Transverse colon (tissue), 4 donors: ENCODE measurements around the gene PRKCG. TPM values are rescaled to one million over a fixed set of nuclear protein-coding genes. Genes with fewer than 3 reads are reported as not detected.

Experiments
- DNase-seq: peaks from one replicate; pipeline ENCODE4 v3.0.0-alpha.2; 2019
- H3K27ac ChIP-seq, 4 donors: fragments of 200-600 bp; sonication (generic); 2 replicates each; pipeline ENCODE4 v1.5.1; 2016 to 2018; ENCODE audit warnings: inconsistent platforms in 4 of 4
- H3K27me3 ChIP-seq: fragments of 200-600 bp; sonication (generic); 2 replicates; pipeline ENCODE4 v1.5.1; 2017; ENCODE audit warnings: inconsistent platforms
- H3K36me3 ChIP-seq, 4 donors: fragments of 200-600 bp; sonication (generic); 2 replicates each; pipeline ENCODE4 v1.5.1; 2017 to 2019; ENCODE audit warnings: inconsistent platforms in 4 of 4
- H3K4me1 ChIP-seq, 4 donors: fragments of 200-600 bp; sonication (generic); 2 replicates each; pipeline ENCODE4 v1.5.1; 2017 to 2020; ENCODE audit warnings: inconsistent platforms in 4 of 4
- H3K4me3 ChIP-seq, 4 donors: fragments of 200-600 bp; sonication (generic); 1 replicate in 1 of 4; 2 replicates in 3 of 4; pipeline versions ENCODE4 v1.5.1 to v1.6.1; 2017 to 2019; ENCODE audit warnings: inconsistent platforms in 4 of 4
- H3K9me3 ChIP-seq, 2 donors: fragments of 200-600 bp; sonication (generic); 2 replicates each; pipeline ENCODE4 v1.5.1; 2017 to 2019; ENCODE audit warnings: inconsistent platforms in 2 of 2
- CTCF ChIP-seq, 5 experiments: fragments of 200-600 bp in 3 of 5; fragments of 450-650 bp in 2 of 5; sonication (generic) in 3 of 5; IDR thresholded peaks; 1 replicate in 2 of 5; 2 replicates in 3 of 5; pipeline ENCODE4 v1.5.1; 2016 to 2017; ENCODE audit warnings: antibody characterized with exemption in 5 of 5, inconsistent platforms in 3 of 5, mild to moderate bottlenecking in 2 of 5, moderate library complexity in 1 of 5
- EP300 ChIP-seq: sonication (generic); formaldehyde crosslinking; IDR thresholded peaks from one replicate; pipeline ENCODE4 v1.6.1; 2017; ENCODE audit warnings: antibody characterized with exemption, low read depth
- POLR2A ChIP-seq: fragments of 450-650 bp; IDR thresholded peaks from one replicate; pipeline ENCODE4 v1.6.1; 2016; ENCODE audit warnings: antibody characterized with exemption, mild to moderate bottlenecking, moderate library complexity
- POLR2AphosphoS5 ChIP-seq, 3 donors: sonication (generic); formaldehyde crosslinking; IDR thresholded peaks; one replicate each; pipeline ENCODE4 v1.6.1; 2016; ENCODE audit warnings: antibody characterized with exemption in 3 of 3
- WGBS, 2 donors: methylation state at CpG; one replicate each; pipeline ENCODE4 v1.1.5; 2018; ENCODE audit warnings: low coverage in 1 of 2; 5-methylcytosine and 5-hydroxymethylcytosine counted together
- in situ Hi-C, 4 donors: fragments of 200-750 bp; cut with MboI; loops; one replicate each; pipeline versions ENCODE4 v1.15.0 to v1.15.1; 2017; ENCODE audit warnings: low sequenced_read_pairs in 3 of 4, low pct_ligation_motif_present in 1 of 4, low pct_unique_long_range_greater_than_20kb in 1 of 4
- intact Hi-C: fragments of 100-400 bp; cut with DNase I; formaldehyde crosslinking; loops from one replicate; pipeline ENCODE4 v1.15.1; 2023; ENCODE audit warnings: low total_unique reads
- total RNA-seq, 4 donors: library from RNA; depleted of rRNA; stranded (reverse); fragments of >200 nt; gene quantifications; one replicate each; pipeline ENCODE4 v1.1.0, GENCODE V29; 2016

PRKCG gene
- total RNA-seq, 4 donors from 2014 or later: 0.32 TPM; not detected in 3

GRCh38 chr19:53865523-53865917 is 16.5 kb upstream of the PRKCG start:
- H3K4me3 ChIP-seq: peak overlapping the region in 1 of 4 donors; percentile 81
- no peaks in the 10 kb centered on the region for H3K9me3 ChIP-seq
- in situ Hi-C loops (no loop called here), intact Hi-C loops (no loop called here)
- no peak for DNase-seq
- H3K4me1 ChIP-seq: peaks cover 19 to 56% (median 43%) of the 10 kb centered on the region in 4 donors
- H3K27ac ChIP-seq: peak overlapping the region; percentile 90 to 98 (median 97)
- WGBS, 2 donors: 37 to 49% methylated on average over 3 to 9 of the region's 9 CpGs
- no peak for TF ChIP-seq CTCF (IDR thresholded peaks at IDR 0.05)
- TF ChIP-seq POLR2A: no peak
- TF ChIP-seq EP300: no peak
- H3K36me3 ChIP-seq: no peaks in the 10 kb centered on the region
- no peaks in the 10 kb centered on the region for H3K27me3 ChIP-seq

DNA sequence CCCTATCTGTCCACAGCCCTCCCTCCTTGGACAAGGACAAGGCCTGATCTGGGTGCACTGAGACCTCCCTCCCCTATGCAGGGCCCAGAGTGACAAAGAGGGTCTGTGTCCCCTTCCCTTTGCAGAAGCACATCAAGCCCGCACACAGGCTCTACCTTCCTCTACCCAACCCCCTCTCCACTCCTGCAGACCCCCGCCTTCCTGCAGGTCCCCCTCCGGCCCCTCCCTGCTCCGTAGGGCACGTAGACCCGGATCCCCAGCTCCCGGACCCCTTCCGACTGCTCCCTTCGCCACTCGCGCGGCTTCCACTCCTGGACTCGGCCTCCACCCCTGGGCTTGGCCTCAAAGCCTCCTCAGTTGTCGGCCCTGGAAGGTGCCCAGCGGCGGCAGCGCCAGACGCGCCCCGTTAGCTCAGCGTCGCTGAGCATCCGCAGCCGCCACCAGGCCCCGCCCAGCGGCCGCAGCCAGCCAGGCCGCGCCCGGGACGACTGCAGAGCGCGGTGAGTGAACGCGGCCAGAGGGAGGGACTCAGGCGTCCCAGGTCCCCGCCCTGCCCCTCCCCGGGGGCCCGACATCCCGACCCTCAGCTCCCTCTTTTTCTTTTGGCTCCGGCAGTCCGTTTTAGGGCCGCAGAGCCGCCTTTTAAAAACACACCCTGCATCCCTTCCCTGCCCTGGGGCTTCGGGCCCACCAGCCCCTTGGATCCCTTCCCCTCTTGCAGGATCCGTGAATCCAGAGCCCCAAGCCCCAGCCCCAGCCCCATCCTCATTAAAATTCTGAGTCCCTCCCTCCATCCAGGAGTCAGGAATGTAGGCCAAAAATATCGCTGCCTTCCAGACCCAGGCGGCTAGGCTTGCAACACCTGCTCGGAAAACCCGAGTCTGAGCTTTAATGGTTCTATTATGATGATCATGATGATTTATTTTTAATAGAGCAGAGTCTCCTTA is 15.8 kb upstream of the PRKCG start:
- in situ Hi-C loops: no loop called here
- no peaks in the 10 kb centered on the region for H3K9me3 ChIP-seq
- TF ChIP-seq CTCF (IDR thresholded peaks at IDR 0.05) (no peak), POLR2A (peak; percentile 53), EP300 (no peak), POLR2AphosphoS5 (IDR thresholded peaks at IDR 0.05) (peak; percentile 49 to 77 (median 60))
- H3K4me1 ChIP-seq: peaks cover 26 to 62% (median 49%) of the 10 kb centered on the region in 4 donors
- 2% methylated on average over 40 of the region's 50 CpGs; no CpG with 5 or more reads in 1 of the 2 donors for WGBS, 2 donors
- no peaks in the 10 kb centered on the region for H3K36me3 ChIP-seq
- no peaks in the 10 kb centered on the region for H3K27me3 ChIP-seq
- H3K27ac ChIP-seq: peak overlapping the region; percentile 90 to 98 (median 97)
- intact Hi-C loops: no loop called here
- peak; percentile 81 for DNase-seq
- peak overlapping the region; percentile 12 to 81 (median 64) for H3K4me3 ChIP-seq

- no peak for DNase-seq
- peaks cover 26 to 63% (median 55%) of the 10 kb centered on the region in 4 donors for H3K4me1 ChIP-seq
- 45% methylated on average over 14 of the region's 14 CpGs; no CpG with 5 or more reads in 1 of the 2 donors for WGBS, 2 donors
- no peaks in the 10 kb centered on the region for H3K36me3 ChIP-seq
- intact Hi-C loops: no loop called here
- in situ Hi-C loops: no loop called here
- peak overlapping the region; percentile 26 to 81 (median 64) for H3K4me3 ChIP-seq
- peak overlapping the region; percentile 90 to 98 (median 97) for H3K27ac ChIP-seq
- H3K9me3 ChIP-seq: no peaks in the 10 kb centered on the region
- H3K27me3 ChIP-seq: no peaks in the 10 kb centered on the region
- no peak for TF ChIP-seq EP300
- TF ChIP-seq CTCF (IDR thresholded peaks at IDR 0.05): no peak
- no peak for TF ChIP-seq POLR2AphosphoS5 (IDR thresholded peaks at IDR 0.05)
- no peak for TF ChIP-seq POLR2A
Measured at GRCh38 chr19:53866865-53867224, 15.2 kb upstream of the PRKCG start.

- in situ Hi-C loops (no loop called here), intact Hi-C loops (no loop called here)
- peak; percentile 100 for DNase-seq
Measured at GRCh38 chr19:53867225-53868090, 14.5 kb upstream of the PRKCG start, which contains the start of gene MYADM. Gene MYADM, plus strand, starts transcription at chr19:53867883. Its CDS starts 5,647 bp downstream, at chr19:53873530.

More at GRCh38 chr19:53867225-53868090, 14.5 kb upstream of the PRKCG start, which contains the start of gene MYADM:
- Histone ChIP-seq H3K36me3 (no peaks in the 10 kb centered on the region), H3K4me3 (peak within 1 kb of the TSS; percentile 58 to 81 (median 72)), H3K4me1 (peaks cover 31 to 69% (median 61%) of the 10 kb centered on the region in 4 donors), H3K9me3 (no peaks in the 10 kb centered on the region), H3K27ac (peak within 1 kb of the TSS; percentile 90 to 98 (median 97)), H3K27me3 (no peaks in the 10 kb centered on the region)
- WGBS, 2 donors: 9% methylated on average over 16 of the region's 37 CpGs; no CpG with 5 or more reads in 1 of the 2 donors
- no peak for TF ChIP-seq CTCF (IDR thresholded peaks at IDR 0.05)
- peak; percentile 91 for TF ChIP-seq POLR2A
- TF ChIP-seq EP300: peak; percentile 85
- TF ChIP-seq POLR2AphosphoS5 (IDR thresholded peaks at IDR 0.05): peak; percentile 95 to 98 (median 97)
